Adipocyte (in vitro differentiated cells): ENCODE results near the gene GTF2F2.

Experiments used
- DNase-seq: peaks from one replicate; pipeline ENCODE4 v3.0.0-alpha.2; 2015; ENCODE audit warnings: low read depth
- H3K27me3 ChIP-seq: replicated peaks from 2 replicates; pipeline ENCODE4 v1.7.0; 2013; ENCODE audit warnings: mild to moderate bottlenecking, low read length, moderate library complexity; ENCODE audit not compliant: control insufficient read depth, insufficient read depth
- H3K36me3 ChIP-seq: 2 replicates; pipeline ENCODE4 v1.7.0; 2013; ENCODE audit warnings: low read length, mild to moderate bottlenecking, moderate library complexity; ENCODE audit not compliant: control insufficient read depth, insufficient read depth, severe bottlenecking
- H3K4me1 ChIP-seq: 2 replicates; pipeline ENCODE4 v1.7.0; 2013; ENCODE audit warnings: mild to moderate bottlenecking, low read length, moderate library complexity; ENCODE audit not compliant: control insufficient read depth, insufficient read depth
- H3K4me3 ChIP-seq: 2 replicates; pipeline ENCODE4 v1.7.0; 2013; ENCODE audit warnings: mild to moderate bottlenecking, low read length, moderate library complexity
- H3K9ac ChIP-seq: 2 replicates; pipeline ENCODE4 v1.7.0; 2013; ENCODE audit warnings: mild to moderate bottlenecking, low read length, moderate library complexity
- H3K9me3 ChIP-seq: 2 replicates; pipeline ENCODE4 v1.7.0; 2013; ENCODE audit warnings: mild to moderate bottlenecking, low read length, moderate library complexity; ENCODE audit not compliant: control insufficient read depth

GTF2F2 gene

DNA sequence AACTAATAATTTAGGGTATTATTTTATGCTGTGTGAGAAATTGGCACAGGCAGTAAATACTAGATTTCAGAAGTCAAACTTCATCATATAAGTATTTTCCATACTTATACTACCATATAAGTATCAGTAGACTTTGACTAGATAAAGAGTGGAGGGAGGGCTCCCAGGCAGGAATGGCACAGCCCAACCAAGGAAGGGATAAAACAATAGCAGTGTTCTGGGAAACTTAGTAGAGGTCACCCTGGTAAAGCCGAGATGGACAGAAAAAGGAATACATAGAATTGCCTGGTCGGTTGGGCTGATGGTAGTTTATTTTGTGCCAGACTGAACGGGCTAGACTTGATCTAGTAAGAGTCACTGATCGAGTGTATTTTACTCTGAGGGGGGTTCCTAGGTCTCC, 100.1 kb downstream of the GTF2F2 start:
- Histone ChIP-seq H3K4me1 (peaks cover 27% of the 10 kb centered on the region), H3K9me3 (no peaks in the 10 kb centered on the region), H3K27me3 (no peaks in the 10 kb centered on the region), H3K36me3 (no peaks in the 10 kb centered on the region), H3K9ac (no peak overlapping the region), H3K4me3 (peak overlapping the region; percentile 69)
- no peak for DNase-seq

DNA sequence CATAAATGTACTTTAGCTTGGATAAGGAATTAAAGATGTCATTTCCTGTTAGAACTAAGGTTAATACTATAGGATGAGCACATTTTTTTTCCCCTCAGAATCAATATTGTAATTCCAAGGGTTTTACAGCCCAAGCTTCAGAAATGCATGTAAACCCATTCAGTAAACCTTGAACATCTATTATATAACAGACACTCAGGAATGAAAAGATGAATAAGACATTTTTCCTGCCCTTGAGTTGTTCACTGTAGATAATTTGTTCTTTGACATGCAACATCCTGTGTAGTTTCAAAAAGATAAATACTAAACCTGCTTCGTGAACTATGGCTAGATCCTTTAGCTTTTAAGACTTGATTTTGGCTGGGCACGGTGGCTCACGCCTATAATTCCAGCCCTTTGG, 102.2 kb downstream of the GTF2F2 start:
- no peaks in the 10 kb centered on the region for H3K27me3 ChIP-seq
- H3K36me3 ChIP-seq = no peaks in the 10 kb centered on the region
- H3K9ac ChIP-seq = no peak overlapping the region
- DNase-seq = no peak
- no peaks in the 10 kb centered on the region for H3K9me3 ChIP-seq
- no peak overlapping the region for H3K4me3 ChIP-seq
- H3K4me1 ChIP-seq = peaks cover 32% of the 10 kb centered on the region

DNA sequence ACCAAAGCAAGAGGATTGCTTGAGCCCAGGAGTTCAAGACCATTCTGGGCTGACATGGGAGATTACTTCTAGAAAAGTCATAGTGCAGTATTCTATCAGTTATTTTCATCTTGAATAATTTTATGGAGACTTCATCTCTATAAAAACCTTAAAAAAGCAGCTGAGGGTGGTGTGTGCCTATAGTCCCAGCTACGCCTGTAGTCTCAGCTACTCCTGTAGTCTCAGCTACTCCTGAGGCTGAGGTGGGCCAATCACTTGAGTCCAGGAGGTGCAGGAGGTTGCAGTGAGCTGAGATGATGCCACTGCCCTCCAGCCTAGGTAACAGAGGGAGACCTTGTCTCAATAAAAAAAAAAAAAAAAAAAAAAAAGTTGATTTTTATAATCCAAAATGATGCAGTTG, 102.6 kb downstream of the GTF2F2 start:
- Histone ChIP-seq H3K4me1 (peaks cover 32% of the 10 kb centered on the region), H3K36me3 (no peaks in the 10 kb centered on the region), H3K27me3 (no peaks in the 10 kb centered on the region), H3K9ac (no peak overlapping the region), H3K4me3 (no peak overlapping the region), H3K9me3 (no peaks in the 10 kb centered on the region)
- no peak for DNase-seq

GRCh38 chr13:45224176-45224575, 103.9 kb downstream of the GTF2F2 start:
- H3K4me3 ChIP-seq = no peak overlapping the region
- no peak for DNase-seq
- H3K27me3 ChIP-seq = no peaks in the 10 kb centered on the region
- H3K9me3 ChIP-seq = no peaks in the 10 kb centered on the region
- peaks cover 30% of the 10 kb centered on the region for H3K4me1 ChIP-seq
- no peaks in the 10 kb centered on the region for H3K36me3 ChIP-seq
- no peak overlapping the region for H3K9ac ChIP-seq

GRCh38 chr13:45225370-45225769, 105.1 kb downstream of the GTF2F2 start:
- H3K4me1 ChIP-seq = peaks cover 18% of the 10 kb centered on the region
- no peaks in the 10 kb centered on the region for H3K9me3 ChIP-seq
- H3K9ac ChIP-seq = no peak overlapping the region
- H3K27me3 ChIP-seq = no peaks in the 10 kb centered on the region
- H3K4me3 ChIP-seq = no peak overlapping the region
- no peaks in the 10 kb centered on the region for H3K36me3 ChIP-seq
- no peak for DNase-seq

DNA sequence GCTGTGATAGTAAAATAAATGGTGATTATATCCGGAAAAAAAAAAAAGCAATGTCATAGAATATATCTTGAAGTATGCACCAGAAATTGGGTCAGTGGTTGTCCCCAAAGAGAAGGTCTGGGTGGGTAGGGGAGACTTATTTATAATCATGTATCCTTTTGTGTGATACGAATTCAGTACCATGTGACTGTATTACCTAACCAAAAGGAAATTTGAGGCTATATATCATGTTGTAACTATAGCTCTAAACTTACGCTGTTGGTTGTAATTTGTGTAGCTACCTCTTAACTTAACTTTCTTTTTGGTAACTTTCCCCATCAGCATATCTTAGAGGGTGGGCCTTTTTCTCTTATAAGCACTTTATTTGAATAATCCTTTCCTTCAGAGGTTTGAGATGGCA, 105.7 kb downstream of the GTF2F2 start:
- H3K4me1 ChIP-seq = peaks cover 16% of the 10 kb centered on the region
- H3K36me3 ChIP-seq = no peaks in the 10 kb centered on the region
- no peaks in the 10 kb centered on the region for H3K27me3 ChIP-seq
- no peak for DNase-seq
- no peak overlapping the region for H3K9ac ChIP-seq
- no peaks in the 10 kb centered on the region for H3K9me3 ChIP-seq
- no peak overlapping the region for H3K4me3 ChIP-seq

GRCh38 chr13:45228002-45228401, 107.7 kb downstream of the GTF2F2 start:
- no peaks in the 10 kb centered on the region for H3K27me3 ChIP-seq
- no peak overlapping the region for H3K9ac ChIP-seq
- H3K4me3 ChIP-seq = no peak overlapping the region
- no peaks in the 10 kb centered on the region for H3K36me3 ChIP-seq
- peaks cover 16% of the 10 kb centered on the region for H3K4me1 ChIP-seq
- DNase-seq = no peak
- no peaks in the 10 kb centered on the region for H3K9me3 ChIP-seq

- Histone ChIP-seq H3K9ac (no peak overlapping the region), H3K9me3 (no peaks in the 10 kb centered on the region), H3K4me3 (no peak overlapping the region), H3K36me3 (no peaks in the 10 kb centered on the region), H3K27me3 (no peaks in the 10 kb centered on the region), H3K4me1 (peaks cover 12% of the 10 kb centered on the region)
- no peak for DNase-seq
Observed at GRCh38 chr13:45229172-45229571, 108.9 kb downstream of the GTF2F2 start.

GRCh38 chr13:45231305-45231704, 111.0 kb downstream of the GTF2F2 start:
- Histone ChIP-seq H3K36me3 (no peaks in the 10 kb centered on the region), H3K4me3 (no peak overlapping the region), H3K27me3 (no peaks in the 10 kb centered on the region), H3K4me1 (peaks cover 7% of the 10 kb centered on the region), H3K9me3 (no peaks in the 10 kb centered on the region), H3K9ac (no peak overlapping the region)
- DNase-seq = no peak

DNA sequence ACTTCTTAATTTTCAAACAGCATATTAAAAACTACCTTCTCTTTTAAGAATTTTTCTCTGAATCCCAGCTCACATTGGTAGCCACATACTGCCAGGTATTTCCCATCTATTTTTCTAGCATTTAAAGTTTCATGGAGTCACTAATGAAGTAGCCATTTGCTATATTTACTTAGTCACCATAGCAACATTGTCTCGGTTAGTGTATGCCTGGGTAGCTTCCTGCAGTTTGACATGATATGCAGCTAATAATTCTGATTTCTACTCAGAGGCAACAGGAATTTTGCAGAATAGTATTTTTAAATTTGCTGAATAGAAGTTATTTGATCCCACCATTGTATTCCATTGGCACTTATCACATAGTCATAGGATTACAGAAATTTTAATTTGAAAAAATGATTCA, 111.4 kb downstream of the GTF2F2 start:
- H3K4me1 ChIP-seq = peaks cover 12% of the 10 kb centered on the region
- H3K9ac ChIP-seq = no peak overlapping the region
- H3K9me3 ChIP-seq = no peaks in the 10 kb centered on the region
- H3K27me3 ChIP-seq = no peaks in the 10 kb centered on the region
- no peaks in the 10 kb centered on the region for H3K36me3 ChIP-seq
- DNase-seq = no peak
- no peak overlapping the region for H3K4me3 ChIP-seq

- H3K27me3 ChIP-seq = no peaks in the 10 kb centered on the region
- no peak for DNase-seq
- no peaks in the 10 kb centered on the region for H3K36me3 ChIP-seq
- no peak overlapping the region for H3K4me3 ChIP-seq
- H3K4me1 ChIP-seq = peaks cover 12% of the 10 kb centered on the region
- H3K9me3 ChIP-seq = no peaks in the 10 kb centered on the region
- no peak overlapping the region for H3K9ac ChIP-seq
Observed at GRCh38 chr13:45232591-45232990, 112.3 kb downstream of the GTF2F2 start.

- Histone ChIP-seq H3K4me1 (peaks cover 38% of the 10 kb centered on the region), H3K9me3 (no peaks in the 10 kb centered on the region), H3K9ac (no peak overlapping the region), H3K4me3 (no peak overlapping the region), H3K36me3 (no peaks in the 10 kb centered on the region), H3K27me3 (no peaks in the 10 kb centered on the region)
- DNase-seq = peak; percentile 48
Observed at GRCh38 chr13:45238945-45239795, 118.9 kb downstream of the GTF2F2 start.
